ENCODE results near the gene PCLO. TPM values are rescaled to one million over a fixed set of nuclear protein-coding genes. Genes with fewer than 3 reads are reported as not detected.

PCLO gene
- total RNA-seq, 1 donor from 2014 or later, result 1.7 TPM

GRCh38 chr7:82803411-82803810 lies 359.3 kb downstream of the PCLO start:
- intact Hi-C loops (cut with DNase I), result no loop called here
- ATAC-seq (no peak), DNase-seq (ENCODE audit: missing footprints) (no peak)

- intact Hi-C loops (cut with DNase I), result no loop called here
- ATAC-seq (no peak), DNase-seq (ENCODE audit: missing footprints) (no peak)
Observed at GRCh38 chr7:82789883-82790609, 372.6 kb downstream of the PCLO start.

- DNase-seq (ENCODE audit: missing footprints) (no peak), ATAC-seq (no peak)
- intact Hi-C loops (cut with DNase I), result no loop called here
Observed at GRCh38 chr7:82778021-82778420, 384.7 kb downstream of the PCLO start.

GRCh38 chr7:82762880-82763279 lies 399.8 kb downstream of the PCLO start:
- DNase-seq (ENCODE audit: missing footprints) (no peak), ATAC-seq (no peak)
- intact Hi-C loops (cut with DNase I), result no loop called here

GRCh38 chr7:82760831-82761230 lies 401.9 kb downstream of the PCLO start:
- ATAC-seq (no peak), DNase-seq (ENCODE audit: missing footprints) (no peak)
- intact Hi-C loops (cut with DNase I), result no loop called here

GRCh38 chr7:82760074-82760473 lies 402.6 kb downstream of the PCLO start:
- DNase-seq (ENCODE audit: missing footprints) (no peak), ATAC-seq (no peak)
- intact Hi-C loops (cut with DNase I), result no loop called here

GRCh38 chr7:82755705-82756551 lies 406.8 kb downstream of the PCLO start:
- intact Hi-C loops (cut with DNase I), result no loop called here
- no peak for DNase-seq (ENCODE audit: missing footprints)
- no peak for ATAC-seq

GRCh38 chr7:82750007-82750406 lies 412.7 kb downstream of the PCLO start:
- no peak for DNase-seq (ENCODE audit: missing footprints)
- ATAC-seq, result no peak
- intact Hi-C loops (cut with DNase I), result no loop called here

- ATAC-seq (no peak), DNase-seq (ENCODE audit: missing footprints) (no peak)
- intact Hi-C loops (cut with DNase I), result no loop called here
Observed at GRCh38 chr7:82745820-82746219, 416.9 kb downstream of the PCLO start.

- no peak for DNase-seq (ENCODE audit: missing footprints)
- no peak for ATAC-seq
- intact Hi-C loops (cut with DNase I), result no loop called here
Observed at GRCh38 chr7:82745117-82745516, 417.6 kb downstream of the PCLO start.

GRCh38 chr7:82742163-82742562 lies 420.5 kb downstream of the PCLO start:
- ATAC-seq (no peak), DNase-seq (ENCODE audit: missing footprints) (no peak)
- intact Hi-C loops (cut with DNase I), result no loop called here

- no peak for DNase-seq (ENCODE audit: missing footprints)
- intact Hi-C loops (cut with DNase I), result no loop called here
- no peak for ATAC-seq
Observed at GRCh38 chr7:82741493-82741892, 421.2 kb downstream of the PCLO start.

GRCh38 chr7:82740246-82740848 lies 422.3 kb downstream of the PCLO start:
- ATAC-seq (no peak), DNase-seq (ENCODE audit: missing footprints) (no peak)
- intact Hi-C loops (cut with DNase I), result no loop called here

GRCh38 chr7:82736633-82737032 lies 426.1 kb downstream of the PCLO start:
- DNase-seq (ENCODE audit: missing footprints), result no peak
- no peak for ATAC-seq
- intact Hi-C loops (cut with DNase I), result no loop called here

- no peak for DNase-seq (ENCODE audit: missing footprints)
- ATAC-seq, result no peak
- intact Hi-C loops (cut with DNase I), result no loop called here
Observed at GRCh38 chr7:82732677-82733076, 430.0 kb downstream of the PCLO start.

GRCh38 chr7:82729172-82730030 lies 433.3 kb downstream of the PCLO start:
- no peak for ATAC-seq
- no peak for DNase-seq (ENCODE audit: missing footprints)
- intact Hi-C loops (cut with DNase I), result loop anchor here (2.0 to 5.0 kb wide), 2 partner anchors 1231 to 1247 kb away; no protein-coding TSS in a partner anchor

- no peak for DNase-seq (ENCODE audit: missing footprints)
- intact Hi-C loops (cut with DNase I), result loop anchor here (5.0 kb wide), 1 partner anchor 1244 kb away; no protein-coding TSS in a partner anchor
- no peak for ATAC-seq
Observed at GRCh38 chr7:82726038-82726800, 436.5 kb downstream of the PCLO start.

- DNase-seq (ENCODE audit: missing footprints), result no peak
- ATAC-seq, result no peak
- intact Hi-C loops (cut with DNase I), result no loop called here
Observed at GRCh38 chr7:82723411-82723810, 439.3 kb downstream of the PCLO start.

All from Right ventricle myocardium inferior (tissue), 1 donor.